ENCODE measurements around the gene TMEM44.

DNA sequence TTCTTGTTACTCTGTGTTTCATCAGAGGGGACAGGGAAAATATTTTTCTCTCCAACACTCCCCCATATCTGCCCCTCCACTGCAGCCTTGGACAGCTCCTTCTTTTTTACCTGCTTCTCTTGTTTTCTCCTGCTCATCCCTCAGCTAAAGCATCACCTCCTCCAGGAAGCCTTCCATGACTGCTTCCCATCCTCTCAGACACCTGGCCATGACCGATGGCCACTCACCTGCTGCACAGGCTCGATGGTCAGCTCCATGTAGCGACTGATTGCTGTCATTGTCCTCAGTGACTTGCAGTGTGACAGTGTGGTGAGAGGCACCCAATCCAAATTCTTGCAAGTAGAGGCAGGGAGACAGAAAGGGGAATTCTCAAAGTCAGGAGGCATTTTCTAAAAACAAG lies 22.5 kb downstream of the TMEM44 start:
- no peak for TF ChIP-seq CTCF (conservative IDR thresholded peaks at IDR 0.05; ENCODE audit: low read depth, low read length)
- TF ChIP-seq RAD21 (IDR thresholded peaks at IDR 0.05; ENCODE audit: low read length): no peak
- no peak for TF ChIP-seq RFX5 (IDR thresholded peaks at IDR 0.05; ENCODE audit: low read depth, low read length)
- no peak for TF ChIP-seq MXI1 (IDR thresholded peaks at IDR 0.05; ENCODE audit: borderline replicate concordance, low read depth, low read length)
- TF ChIP-seq POLR2A (IDR thresholded peaks at IDR 0.05; ENCODE audit: low read depth, low read length): no peak
- no peak for TF ChIP-seq ELK1 (IDR thresholded peaks at IDR 0.05; ENCODE audit: borderline replicate concordance, low read depth, low read length)
- TF ChIP-seq RCOR1 (IDR thresholded peaks at IDR 0.05; ENCODE audit: insufficient replicate concordance, low read length): no peak
- TF ChIP-seq MAFK (IDR thresholded peaks at IDR 0.05; ENCODE audit: low read depth, low read length): no peak
